ENCODE results near the gene GPR171. TPM values are rescaled to one million over a fixed set of nuclear protein-coding genes. Genes with fewer than 3 reads are reported as not detected.

GPR171 gene
- total RNA-seq, 4 donors from 2014 or later = 0.56 TPM; not detected in 3

- DNase-seq (peak; percentile 27 to 50), ATAC-seq (peak; percentile 53 to 74)
- Histone ChIP-seq H3K27me3 (no peaks in the 10 kb centered on the region), H3K9me3 (no peaks in the 10 kb centered on the region), H3K4me3 (no peak overlapping the region), H3K27ac (peak overlapping the region; percentile 64 to 78 (median 70)), H3K4me1 (peaks cover 10 to 20% of the 10 kb centered on the region in 2 donors), H3K36me3 (no peaks in the 10 kb centered on the region)
- no peak for TF ChIP-seq POLR2A (IDR thresholded peaks at IDR 0.05)
- peak; percentile 76 to 90 (median 86) for TF ChIP-seq CTCF (IDR thresholded peaks at IDR 0.05 in 4 of 5, conservative IDR thresholded peaks at IDR 0.05 in 1 of 5)
- intact Hi-C loops (cut with DNase I; ENCODE audit: low total_unique reads) (loop anchor here (1.0 to 10.0 kb wide), 3 partner anchors 60 to 607 kb away; no protein-coding TSS in a partner anchor), in situ Hi-C loops (cut with MboI; ENCODE audit: low sequenced_read_pairs in 4 of 4) (loop anchor here in 2 of 4 donors (5.0 to 10.0 kb wide), 4 partner anchors 49 to 61 kb away; partner anchors contain the start of gene P2RY14 (in 1 of the 2))
Measured at GRCh38 chr3:151227807-151228665, 25.0 kb upstream of the GPR171 start.

- no peaks in the 10 kb centered on the region for H3K27me3 ChIP-seq
- peak overlapping the region; percentile 64 to 78 (median 70) for H3K27ac ChIP-seq
- no peak overlapping the region for H3K4me3 ChIP-seq
- H3K36me3 ChIP-seq = no peaks in the 10 kb centered on the region
- ATAC-seq = peak; percentile 21 to 42
- in situ Hi-C loops (cut with MboI; ENCODE audit: low sequenced_read_pairs in 4 of 4) = loop anchor here in 2 of 4 donors (5.0 to 10.0 kb wide), 4 partner anchors 50 to 60 kb away; partner anchors contain the start of gene P2RY14 (in 1 of the 2)
- intact Hi-C loops (cut with DNase I; ENCODE audit: low total_unique reads) = loop anchor here (1.0 to 10.0 kb wide), 3 partner anchors 59 to 607 kb away; no protein-coding TSS in a partner anchor
- DNase-seq = no peak
- no peaks in the 10 kb centered on the region for H3K9me3 ChIP-seq
- TF ChIP-seq CTCF (IDR thresholded peaks at IDR 0.05 in 4 of 5, conservative IDR thresholded peaks at IDR 0.05 in 1 of 5) = no peak
- no peak for TF ChIP-seq POLR2A (IDR thresholded peaks at IDR 0.05)
- peaks cover 10 to 20% of the 10 kb centered on the region in 2 donors for H3K4me1 ChIP-seq
Measured at GRCh38 chr3:151227266-151227806, 24.3 kb upstream of the GPR171 start.

GRCh38 chr3:151226825-151227224, 23.8 kb upstream of the GPR171 start:
- intact Hi-C loops (cut with DNase I; ENCODE audit: low total_unique reads) (loop anchor here (1.0 to 10.0 kb wide), 4 partner anchors 56 to 608 kb away; no protein-coding TSS in a partner anchor), in situ Hi-C loops (cut with MboI; ENCODE audit: low sequenced_read_pairs in 4 of 4) (loop anchor here in 2 of 4 donors (5.0 to 10.0 kb wide), 4 partner anchors 50 to 60 kb away; partner anchors contain the start of gene P2RY14 (in 1 of the 2))
- Histone ChIP-seq H3K27me3 (no peaks in the 10 kb centered on the region), H3K4me3 (no peak overlapping the region), H3K27ac (peak overlapping the region; percentile 64 to 78 (median 70)), H3K9me3 (no peaks in the 10 kb centered on the region), H3K4me1 (peaks cover 10 to 20% of the 10 kb centered on the region in 2 donors), H3K36me3 (no peaks in the 10 kb centered on the region)
- no peak for TF ChIP-seq POLR2A (IDR thresholded peaks at IDR 0.05)
- no peak for TF ChIP-seq CTCF (IDR thresholded peaks at IDR 0.05 in 4 of 5, conservative IDR thresholded peaks at IDR 0.05 in 1 of 5)
- ATAC-seq (peak; percentile 55 to 74), DNase-seq (peak; percentile 39 to 41)

GRCh38 chr3:151226088-151226563, 23.1 kb upstream of the GPR171 start:
- DNase-seq (peak; percentile 23 to 39), ATAC-seq (peak; percentile 75 to 82)
- Histone ChIP-seq H3K27me3 (no peaks in the 10 kb centered on the region), H3K9me3 (no peaks in the 10 kb centered on the region), H3K27ac (peak overlapping the region; percentile 64 to 78 (median 70)), H3K36me3 (no peaks in the 10 kb centered on the region), H3K4me3 (no peak overlapping the region), H3K4me1 (peaks cover 10 to 20% of the 10 kb centered on the region in 2 donors)
- TF ChIP-seq POLR2A (IDR thresholded peaks at IDR 0.05) (no peak), CTCF (IDR thresholded peaks at IDR 0.05 in 4 of 5, conservative IDR thresholded peaks at IDR 0.05 in 1 of 5) (no peak)
- intact Hi-C loops (cut with DNase I; ENCODE audit: low total_unique reads) = loop anchor here (1.0 to 10.0 kb wide), 3 partner anchors 57 to 609 kb away; no protein-coding TSS in a partner anchor
- in situ Hi-C loops (cut with MboI; ENCODE audit: low sequenced_read_pairs in 4 of 4) = loop anchor here in 2 of 4 donors (5.0 to 10.0 kb wide), 4 partner anchors 51 to 59 kb away; partner anchors contain the start of gene P2RY14 (in 1 of the 2)

Measured in gastrocnemius medialis (tissue), 4 donors.